Measurements from ENCODE around the gene GAB2. TPM values are rescaled to one million over a fixed set of nuclear protein-coding genes. Genes with fewer than 3 reads are reported as not detected.

The GAB2 gene
- total RNA-seq, 3 donors from 2014 or later = 21.5 to 36.1 (median 26.6) TPM

DNA sequence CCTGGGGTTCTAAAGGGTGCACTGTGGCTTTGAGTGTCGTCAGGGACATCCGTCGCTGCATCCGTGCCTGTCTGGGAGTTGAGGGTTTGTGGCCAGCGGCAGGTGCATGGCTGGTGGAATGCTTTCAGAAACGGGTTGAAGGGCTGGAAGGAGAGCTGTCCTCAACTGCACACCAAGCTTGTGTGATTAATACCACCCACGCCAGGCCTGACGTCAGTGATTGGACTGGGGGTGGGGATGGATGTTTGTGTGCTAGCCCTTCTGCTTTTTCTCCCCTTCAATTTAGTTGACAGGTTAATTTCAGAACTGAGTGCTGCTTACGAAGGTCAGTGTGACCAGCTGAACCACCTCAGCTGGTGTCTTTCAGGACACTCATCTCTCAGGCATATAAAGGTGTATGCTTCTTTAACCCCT lies 3.2 kb upstream of the GAB2 start:
- no peaks in the 10 kb centered on the region for H3K36me3 ChIP-seq (ENCODE audit: low read depth)
- H3K4me1 ChIP-seq (ENCODE audit: low read depth) = peaks cover 13% of the 10 kb centered on the region
- ATAC-seq (no peak), DNase-seq (peak; percentile 44 to 71 (median 46))
- no peaks in the 10 kb centered on the region for H3K9me3 ChIP-seq
- no peak overlapping the region for H3K4me3 ChIP-seq
- intact Hi-C loops (cut with DNase I, micrococcal nuclease) = no loop called here
- peak; percentile 4 for TF ChIP-seq CTCF (IDR thresholded peaks at IDR 0.05)

- Histone ChIP-seq H3K9me3 (no peaks in the 10 kb centered on the region), H3K36me3 (ENCODE audit: low read depth) (no peaks in the 10 kb centered on the region), H3K4me3 (no peak overlapping the region), H3K4me1 (ENCODE audit: low read depth) (peaks cover 13% of the 10 kb centered on the region)
- DNase-seq (peak; percentile 60 to 85 (median 61)), ATAC-seq (no peak)
- TF ChIP-seq CTCF (IDR thresholded peaks at IDR 0.05) = peak; percentile 17
- intact Hi-C loops (cut with DNase I, micrococcal nuclease) = no loop called here
These were observed 2.7 kb upstream of the GAB2 start for GRCh38 chr11:78420255-78420764.

DNA sequence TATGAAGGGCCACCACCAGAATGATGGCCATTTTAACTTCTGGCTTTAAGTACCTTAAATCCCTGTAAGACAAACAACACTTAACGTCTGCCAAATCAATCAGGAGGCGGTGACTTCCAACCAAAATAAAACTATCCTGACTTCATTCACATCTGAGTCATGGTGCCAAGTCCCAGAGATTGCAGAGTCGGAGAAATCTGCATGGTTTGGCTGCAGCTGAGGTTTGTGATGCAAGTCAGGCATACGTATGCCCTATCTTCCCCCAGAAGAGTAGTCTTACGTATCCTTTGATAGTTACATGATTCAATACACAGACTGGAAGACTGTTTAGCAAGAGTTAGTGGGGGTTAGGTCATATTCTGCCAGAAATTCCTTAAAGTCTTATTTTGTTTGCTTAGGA lies 1.7 kb upstream of the GAB2 start:
- H3K4me3 ChIP-seq = no peak overlapping the region
- DNase-seq (peak in 1 of 3 donors; percentile 39), ATAC-seq (peak; percentile 3)
- intact Hi-C loops (cut with DNase I, micrococcal nuclease) = loop anchor here in 1 of 2 donors (5.0 kb wide), 1 partner anchor 143 kb away; no protein-coding TSS in a partner anchor
- no peaks in the 10 kb centered on the region for H3K9me3 ChIP-seq
- peaks cover 13% of the 10 kb centered on the region for H3K4me1 ChIP-seq (ENCODE audit: low read depth)
- TF ChIP-seq CTCF (IDR thresholded peaks at IDR 0.05) = no peak
- H3K36me3 ChIP-seq (ENCODE audit: low read depth) = no peaks in the 10 kb centered on the region

DNA sequence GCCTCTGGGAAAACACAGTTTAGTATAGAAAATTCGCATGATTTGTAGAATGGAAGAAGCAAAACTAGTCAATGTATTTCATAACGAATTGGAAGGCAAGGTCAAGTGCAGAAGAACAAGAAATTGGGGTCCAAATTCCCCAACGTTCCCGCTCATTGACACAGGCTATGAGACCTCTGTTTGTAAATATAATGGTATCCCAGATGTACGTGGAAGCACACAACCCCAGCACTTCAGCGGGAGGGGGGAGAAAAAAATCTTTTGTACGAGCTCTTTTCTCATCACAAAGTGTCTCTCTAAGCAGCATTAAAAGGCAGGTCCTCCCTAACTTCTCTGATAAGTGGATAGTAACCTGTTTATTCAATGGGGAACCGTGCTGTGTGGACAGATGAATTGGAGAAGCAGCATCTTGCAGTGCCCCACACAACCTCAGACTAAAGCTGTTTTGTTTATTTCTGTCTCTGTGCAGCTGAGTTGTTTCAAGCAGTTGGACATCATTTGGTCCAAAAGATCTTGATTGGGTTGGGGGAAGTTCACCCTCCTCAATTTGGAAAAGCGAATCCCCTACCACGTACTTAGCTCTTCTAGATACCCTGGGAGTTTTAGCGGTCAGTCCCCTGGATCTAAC lies 1.1 kb upstream of the GAB2 start:
- ATAC-seq (no peak), DNase-seq (no peak)
- Histone ChIP-seq H3K9me3 (no peaks in the 10 kb centered on the region), H3K4me1 (ENCODE audit: low read depth) (peaks cover 13% of the 10 kb centered on the region), H3K36me3 (ENCODE audit: low read depth) (no peaks in the 10 kb centered on the region), H3K4me3 (no peak overlapping the region)
- no peak for TF ChIP-seq CTCF (IDR thresholded peaks at IDR 0.05)
- intact Hi-C loops (cut with DNase I, micrococcal nuclease) = loop anchor here in 1 of 2 donors (5.0 kb wide), 1 partner anchor 144 kb away; no protein-coding TSS in a partner anchor

GRCh38 chr11:78417888-78418583 lies 416 bp upstream of the GAB2 start:
- Histone ChIP-seq H3K4me1 (ENCODE audit: low read depth) (peaks cover 13% of the 10 kb centered on the region), H3K9me3 (no peaks in the 10 kb centered on the region)
- intact Hi-C loops (cut with DNase I, micrococcal nuclease) = loop anchor here in 1 of 2 donors (5.0 kb wide), 1 partner anchor 144 kb away; no protein-coding TSS in a partner anchor

More at GRCh38 chr11:78417888-78418583, 416 bp upstream of the GAB2 start:
- ATAC-seq = peak; percentile 84
- Histone ChIP-seq H3K4me3 (peak overlapping the region; percentile 27), H3K36me3 (ENCODE audit: low read depth) (no peaks in the 10 kb centered on the region)
- peak; percentile 83 to 90 (median 89) for DNase-seq
- TF ChIP-seq CTCF (IDR thresholded peaks at IDR 0.05) = no peak
